ENCODE measurements around the gene KRT85. TPM values are rescaled to one million over a fixed set of nuclear protein-coding genes. Genes with fewer than 3 reads are reported as not detected.
"Not testable (repeated sequence)": the region's sequence is repeated elsewhere in the genome, so short reads cannot be mapped to it uniquely, and the experiment has no call there.

The KRT85 gene
- total RNA-seq, 1 donor from 2014 or later, result not detected

- no peak for DNase-seq (ENCODE audit: low read depth)
Observed at GRCh38 chr12:52327830-52328500, 39.3 kb downstream of the KRT85 start.

- DNase-seq (ENCODE audit: low read depth), result peak; percentile 90
Observed at GRCh38 chr12:52327052-52327829, 40.0 kb downstream of the KRT85 start.

- DNase-seq (ENCODE audit: low read depth), result no peak
Observed at GRCh38 chr12:52324153-52324444, 43.2 kb downstream of the KRT85 start.

GRCh38 chr12:52323416-52324152 lies 43.7 kb downstream of the KRT85 start:
- no peak for DNase-seq (ENCODE audit: low read depth)

GRCh38 chr12:52323001-52323400 lies 44.3 kb downstream of the KRT85 start:
- no peak for DNase-seq (ENCODE audit: low read depth)

- DNase-seq (ENCODE audit: low read depth), result no peak
Observed at GRCh38 chr12:52322069-52322468, 45.2 kb downstream of the KRT85 start.

- no peak for DNase-seq (ENCODE audit: low read depth)
Observed at GRCh38 chr12:52321418-52321817, 45.9 kb downstream of the KRT85 start.

- no peak for DNase-seq (ENCODE audit: low read depth)
Observed at GRCh38 chr12:52320784-52321400, 46.4 kb downstream of the KRT85 start, which contains the start of gene KRT83. TSS of gene KRT83 (minus strand) at chr12:52321398. CDS start at chr12:52321335, 63 bp downstream.

- DNase-seq (ENCODE audit: low read depth), result no peak
Observed at GRCh38 chr12:52319097-52319496, 48.2 kb downstream of the KRT85 start.

- no peak for DNase-seq (ENCODE audit: low read depth)
Observed at GRCh38 chr12:52318241-52318990, 48.9 kb downstream of the KRT85 start.

- no peak for DNase-seq (ENCODE audit: low read depth)
Observed at GRCh38 chr12:52317468-52318052, 49.7 kb downstream of the KRT85 start.

GRCh38 chr12:52316701-52317100 lies 50.6 kb downstream of the KRT85 start:
- no peak for DNase-seq (ENCODE audit: low read depth)

- no peak for DNase-seq (ENCODE audit: low read depth)
Observed at GRCh38 chr12:52316290-52316689, 51.0 kb downstream of the KRT85 start.

- not testable (repeated sequence) for DNase-seq (ENCODE audit: low read depth)
Observed at GRCh38 chr12:52315721-52316120, 51.6 kb downstream of the KRT85 start.

- DNase-seq (ENCODE audit: low read depth), result no peak
Observed at GRCh38 chr12:52314511-52314910, 52.8 kb downstream of the KRT85 start.

- no peak for DNase-seq (ENCODE audit: low read depth)
Observed at GRCh38 chr12:52313926-52314325, 53.4 kb downstream of the KRT85 start.

- no peak for DNase-seq (ENCODE audit: low read depth)
Observed at GRCh38 chr12:52313461-52313860, 53.8 kb downstream of the KRT85 start.

GRCh38 chr12:52312086-52312485 lies 55.2 kb downstream of the KRT85 start:
- no peak for DNase-seq (ENCODE audit: low read depth)

- no peak for DNase-seq (ENCODE audit: low read depth)
Observed at GRCh38 chr12:52311285-52311648, 56.0 kb downstream of the KRT85 start.

GRCh38 chr12:52310622-52311284 lies 56.5 kb downstream of the KRT85 start:
- peak; percentile 51 for DNase-seq (ENCODE audit: low read depth)

Measured in myocyte (in vitro differentiated cells).